Nephron progenitor cell (in vitro differentiated cells): ENCODE data around the gene KRT3.

ENCODE experiments used
- DNase-seq: peaks from one replicate; pipeline ENCODE4 v3.0.0; 2021
- H3K27ac Mint-ChIP-seq: 2 replicates; pipeline ENCODE4 v1.8.0; 2021; ENCODE audit warnings: mild to moderate bottlenecking, moderate library complexity, mixed read lengths
- H3K27me3 Mint-ChIP-seq: 2 replicates; pipeline ENCODE4 v1.8.0; 2021; ENCODE audit warnings: mild to moderate bottlenecking, low read depth, mixed read lengths; ENCODE audit not compliant: poor library complexity
- H3K36me3 Mint-ChIP-seq: 2 replicates; pipeline ENCODE4 v1.8.0; 2021; ENCODE audit warnings: low read depth, mixed read lengths
- H3K4me1 Mint-ChIP-seq: 2 replicates; pipeline ENCODE4 v1.8.0; 2021; ENCODE audit warnings: mixed read lengths
- H3K4me3 Mint-ChIP-seq: 2 replicates; pipeline ENCODE4 v1.8.0; 2021; ENCODE audit warnings: mild to moderate bottlenecking, moderate library complexity, mixed read lengths
- H3K9me3 Mint-ChIP-seq: 2 replicates; pipeline ENCODE4 v1.8.0; 2021; ENCODE audit warnings: mild to moderate bottlenecking, moderate library complexity, mixed read lengths
- CTCF ChIP-seq: fragments of 200-600 bp; sonication (generic); IDR thresholded peaks from 2 replicates; pipeline ENCODE4 v1.5.0; 2021; ENCODE audit warnings: antibody characterized with exemption

Gene KRT3

GRCh38 chr12:52806169-52806811, 10.4 kb upstream of the KRT3 start:
- no peak overlapping the region for H3K4me3 Mint-ChIP-seq

GRCh38 chr12:52805739-52806138, 9.8 kb upstream of the KRT3 start:
- no peak overlapping the region for H3K4me3 Mint-ChIP-seq
- peaks cover 11% of the 10 kb centered on the region for H3K4me1 Mint-ChIP-seq
- H3K27me3 Mint-ChIP-seq, result peaks cover 27% of the 10 kb centered on the region

More at GRCh38 chr12:52806169-52806811, 10.4 kb upstream of the KRT3 start:
- no peak overlapping the region for H3K27ac Mint-ChIP-seq
- no peaks in the 10 kb centered on the region for H3K9me3 Mint-ChIP-seq
- H3K27me3 Mint-ChIP-seq, result peaks cover 24% of the 10 kb centered on the region
- TF ChIP-seq CTCF, result no peak
- H3K4me1 Mint-ChIP-seq, result peaks cover 11% of the 10 kb centered on the region
- no peaks in the 10 kb centered on the region for H3K36me3 Mint-ChIP-seq
- no peak for DNase-seq

GRCh38 chr12:52805000-52805399, 9.1 kb upstream of the KRT3 start:
- Mint-ChIP-seq H3K4me1 (peaks cover 11% of the 10 kb centered on the region), H3K27ac (no peak overlapping the region), H3K4me3 (no peak overlapping the region), H3K27me3 (peaks cover 27% of the 10 kb centered on the region), H3K9me3 (no peaks in the 10 kb centered on the region), H3K36me3 (no peaks in the 10 kb centered on the region)
- DNase-seq, result no peak
- TF ChIP-seq CTCF, result no peak

More at GRCh38 chr12:52805739-52806138, 9.8 kb upstream of the KRT3 start:
- Mint-ChIP-seq H3K27ac (no peak overlapping the region), H3K36me3 (no peaks in the 10 kb centered on the region), H3K9me3 (no peaks in the 10 kb centered on the region)
- DNase-seq, result no peak
- no peak for TF ChIP-seq CTCF

- no peaks in the 10 kb centered on the region for H3K9me3 Mint-ChIP-seq
- H3K4me1 Mint-ChIP-seq, result peaks cover 11% of the 10 kb centered on the region
- DNase-seq, result no peak
- H3K27ac Mint-ChIP-seq, result no peak overlapping the region
- H3K36me3 Mint-ChIP-seq, result no peaks in the 10 kb centered on the region
- no peak for TF ChIP-seq CTCF
- no peak overlapping the region for H3K4me3 Mint-ChIP-seq
- H3K27me3 Mint-ChIP-seq, result peaks cover 11% of the 10 kb centered on the region
Observed at GRCh38 chr12:52802442-52802841, 6.5 kb upstream of the KRT3 start.

- H3K9me3 Mint-ChIP-seq, result no peaks in the 10 kb centered on the region
- no peak overlapping the region for H3K27ac Mint-ChIP-seq
- no peaks in the 10 kb centered on the region for H3K36me3 Mint-ChIP-seq
- no peak for DNase-seq
- peaks cover 11% of the 10 kb centered on the region for H3K4me1 Mint-ChIP-seq
- H3K27me3 Mint-ChIP-seq, result peaks cover 11% of the 10 kb centered on the region
- TF ChIP-seq CTCF, result no peak
- H3K4me3 Mint-ChIP-seq, result no peak overlapping the region
Observed at GRCh38 chr12:52801773-52802172, 5.9 kb upstream of the KRT3 start.

- no peak for DNase-seq
- Mint-ChIP-seq H3K27ac (no peak overlapping the region), H3K27me3 (peaks cover 11% of the 10 kb centered on the region), H3K36me3 (no peaks in the 10 kb centered on the region), H3K4me1 (peaks cover 6% of the 10 kb centered on the region), H3K9me3 (no peaks in the 10 kb centered on the region), H3K4me3 (no peak overlapping the region)
- TF ChIP-seq CTCF, result no peak
Observed at GRCh38 chr12:52800259-52800917, 4.5 kb upstream of the KRT3 start.
